Measurements from ENCODE around the gene NDUFV2. TPM values are rescaled to one million over a fixed set of nuclear protein-coding genes. Genes with fewer than 3 reads are reported as not detected.

NDUFV2 gene
- total and polyA plus RNA-seq, 2 of the 8 experiments (the other 6 are each of a cell fraction or from before 2014, with no cell fraction given), result 90.8 to 191 TPM

DNA sequence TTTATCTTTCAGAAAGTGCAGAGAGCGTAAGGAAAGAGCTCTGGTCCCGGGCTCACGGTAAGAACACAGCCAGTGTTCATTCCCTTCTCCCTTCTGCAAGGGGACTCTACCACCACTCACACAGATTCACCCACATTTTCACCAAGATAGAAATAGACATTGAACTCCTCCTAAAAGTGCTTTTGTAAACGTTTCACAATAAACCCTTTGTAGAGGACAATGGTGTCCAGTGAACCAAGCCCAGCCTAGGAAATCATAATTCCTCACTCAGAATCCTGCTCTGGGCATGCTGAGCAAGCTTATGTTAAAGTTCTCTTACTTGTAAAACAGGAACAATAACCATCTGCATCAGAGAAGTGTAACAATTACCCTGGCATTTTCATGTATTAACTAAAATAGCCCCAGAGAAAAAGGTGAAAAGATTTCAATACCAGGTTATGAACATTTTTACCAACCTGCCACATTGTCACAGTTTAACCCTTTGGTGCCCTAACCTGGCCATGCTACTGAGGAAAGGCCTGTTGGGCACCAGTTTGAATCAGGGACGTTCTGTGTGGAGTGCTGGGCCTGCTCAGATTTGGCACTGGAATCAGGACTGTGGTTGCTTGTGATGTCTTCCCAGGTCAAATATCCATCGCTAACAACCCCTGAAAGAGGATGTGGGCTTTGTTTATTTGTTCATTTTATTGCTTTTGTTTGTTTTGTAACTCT lies 22.5 kb upstream of the NDUFV2 start:
- H2BK5ac ChIP-seq (ENCODE audit: low read depth, low read length), result no peak overlapping the region
- TF ChIP-seq CHD2 (IDR thresholded peaks at IDR 0.05; ENCODE audit: low read length) (no peak), TEAD4 (IDR thresholded peaks at IDR 0.05; ENCODE audit: low read depth, low read length) (no peak), TAF7 (optimal IDR thresholded peaks at IDR 0.05; ENCODE audit: borderline replicate concordance, low read depth, low read length) (no peak), SIN3A (conservative IDR thresholded peaks at IDR 0.05 in 1 of 2, IDR thresholded peaks at IDR 0.05 in 1 of 2; ENCODE audit: low read depth in 1 of 2, low read length in 2 of 2) (no peak), BACH1 (IDR thresholded peaks at IDR 0.05; ENCODE audit: low read length) (no peak), ATF3 (IDR thresholded peaks at IDR 0.05; ENCODE audit: insufficient read depth, low read depth, low read length) (no peak), NRF1 (IDR thresholded peaks at IDR 0.05; ENCODE audit: low read depth, low read length) (no peak), PHF8 (conservative IDR thresholded peaks at IDR 0.05; ENCODE audit: low read depth, low read length) (no peak), FOSL1 (IDR thresholded peaks at IDR 0.05; ENCODE audit: insufficient read depth, low read depth, low read length) (no peak), SIX5 (IDR thresholded peaks at IDR 0.05; ENCODE audit: low read depth, low read length) (no peak)
- H3K18ac ChIP-seq (ENCODE audit: extremely low read depth, low read length), result no peak overlapping the region
- H3K9ac ChIP-seq (replicated peaks in 1 of 4; ENCODE audit: extremely low read depth in 1 of 4, low read depth in 3 of 4, low read length in 3 of 4), result no peak overlapping the region
- H3K9me3 ChIP-seq (ENCODE audit: insufficient read depth in 2 of 2, low read depth in 1 of 2, low read length in 1 of 2), result no peaks in the 10 kb centered on the region
- no peaks in the 10 kb centered on the region for H3K36me3 ChIP-seq (ENCODE audit: control insufficient read depth in 2 of 4, insufficient read depth in 4 of 4, low read length in 3 of 4)
- no peaks in the 10 kb centered on the region for H3K27me3 ChIP-seq (replicated peaks in 1 of 4; ENCODE audit: control insufficient read depth in 3 of 4, extremely low read depth in 1 of 4, insufficient read depth in 3 of 4, low read length in 3 of 4)
- H3K14ac ChIP-seq (ENCODE audit: insufficient read length), result no peak overlapping the region
- H2AFZ ChIP-seq (ENCODE audit: low read length), result peak overlapping the region; percentile 36; the same call in 1 of the 2 replicates
- H3K4me3 ChIP-seq (ENCODE audit: extremely low read depth in 1 of 4, insufficient read depth in 2 of 4, low read depth in 3 of 4, low read length in 4 of 4), result no peak overlapping the region
- no peak overlapping the region for H2BK120ac ChIP-seq (replicated peaks; ENCODE audit: low read depth, low read length)
- H3K4me2 ChIP-seq (ENCODE audit: insufficient read depth in 1 of 2, low read depth in 2 of 2, low read length in 2 of 2), result no peak overlapping the region
- ChIA-PET CTCF (ENCODE audit: partially characterized antibody) (interaction anchor here (1.1 to 1.3 kb wide), 2 partner anchors 30 to 97 kb away, joined by 3 read pairs; no protein-coding TSS in a partner anchor), POLR2A (ENCODE audit: partially characterized antibody) (interaction anchor here (1.3 kb wide), 1 partner anchor 23 kb away, joined by 3 read pairs; no protein-coding TSS in a partner anchor)
- no peak overlapping the region for H4K8ac ChIP-seq (ENCODE audit: extremely low read depth, insufficient read depth, low read length)
- no peak overlapping the region for H2BK12ac ChIP-seq (ENCODE audit: low read depth, low read length)
- no peak overlapping the region for H3K56ac ChIP-seq (replicated peaks; ENCODE audit: insufficient read length, low read depth, low read length)
- H4K20me1 ChIP-seq (replicated peaks in 1 of 2; ENCODE audit: control insufficient read depth in 1 of 2, insufficient read depth in 2 of 2, low read length in 2 of 2), result no peaks in the 10 kb centered on the region
- no peak overlapping the region for H2AK5ac ChIP-seq (ENCODE audit: low read depth, low read length)
- no peaks in the 10 kb centered on the region for H3K79me1 ChIP-seq (ENCODE audit: low read depth, low read length)
- 82% methylated on average over 6 of the region's 6 CpGs; no CpG with 5 or more reads in 1 of the 2 experiments for WGBS, 2 experiments (ENCODE audit: extremely low coverage in 1 of 2, insufficient coverage in 1 of 2, insufficient read length in 1 of 2, insufficient replicate concordance in 2 of 2, low coverage in 1 of 2, low lambda C conversion rate in 2 of 2, missing lambda C conversion rate in 1 of 2)
- H3K27ac ChIP-seq (ENCODE audit: low read depth, low read length), result no peak overlapping the region
- no peak overlapping the region for H4K5ac ChIP-seq (ENCODE audit: insufficient read length, low read depth, low read length)
- no peak overlapping the region for H3K23ac ChIP-seq (ENCODE audit: insufficient read length)
- no peak overlapping the region for H3K4ac ChIP-seq (replicated peaks; ENCODE audit: insufficient read length, low read depth, low read length)
- no peak overlapping the region; the same call in 1 of the 2 replicates for H2BK15ac ChIP-seq (ENCODE audit: low read length)
- H2BK20ac ChIP-seq (ENCODE audit: low read length), result no peak overlapping the region
- DNase-seq (ENCODE audit: low read depth in 1 of 2, low spot score in 2 of 2) (no peak), FAIRE-seq (no peak)
- H3K23me2 ChIP-seq (ENCODE audit: low read depth, low read length), result no peaks in the 10 kb centered on the region
- H3K79me2 ChIP-seq (ENCODE audit: control insufficient read depth in 1 of 2, insufficient read depth in 2 of 2, low read length in 2 of 2), result no peaks in the 10 kb centered on the region
- no peaks in the 10 kb centered on the region for H3K4me1 ChIP-seq (replicated peaks in 1 of 4; ENCODE audit: control insufficient read depth in 3 of 4, insufficient read depth in 4 of 4, low read length in 3 of 4)
- no peak overlapping the region for H4K91ac ChIP-seq (replicated peaks; ENCODE audit: insufficient read length, low read length)
